Heart left ventricle (tissue), 16 donors: ENCODE data around the gene RFFL. TPM values are rescaled to one million over a fixed set of nuclear protein-coding genes. Genes with fewer than 3 reads are reported as not detected.

Source experiments
- ATAC-seq, 4 donors: fragments of 200-7000 bp; cut with Tn5 transposase; one replicate each; pipeline ENCODE4 v1.9.1; 2020 to 2022; ENCODE audit warnings: moderate library complexity in 4 of 4, mild to moderate bottlenecking in 3 of 4, moderate number of reproducible peaks in 1 of 4
- DNase-seq, 5 donors: peaks; one replicate each; pipeline ENCODE4 v3.0.0-alpha.2; 2020
- H3K27ac ChIP-seq, 12 donors: fragments of 200-600 bp; sonication (generic) in 4 of 12; one replicate each; pipeline versions ENCODE4 v1.5.0 to v1.8.0; 2016 to 2022; ENCODE audit warnings: mild to moderate bottlenecking in 2 of 12
- H3K27me3 ChIP-seq, 9 donors: fragments of 200-600 bp; sonication (generic) in 2 of 9; one replicate each; pipeline versions ENCODE4 v1.5.1 to v1.8.0; 2016 to 2022; ENCODE audit warnings: mild to moderate bottlenecking in 3 of 9
- H3K36me3 ChIP-seq, 9 donors: fragments of 200-600 bp; sonication (generic) in 2 of 9; one replicate each; pipeline versions ENCODE4 v1.5.0 to v1.8.0; 2018 to 2022; ENCODE audit warnings: mild to moderate bottlenecking in 2 of 9
- H3K4me1 ChIP-seq, 12 donors: fragments of 200-600 bp; sonication (generic) in 4 of 12; one replicate each; pipeline versions ENCODE4 v1.5.0 to v1.8.0; 2016 to 2022; ENCODE audit warnings: mild to moderate bottlenecking in 3 of 12
- H3K4me3 ChIP-seq, 12 donors: fragments of 200-600 bp; sonication (generic) in 4 of 12; one replicate each; pipeline versions ENCODE4 v1.5.0 to v1.8.0; 2017 to 2022; ENCODE audit warnings: mild to moderate bottlenecking in 9 of 12, moderate library complexity in 4 of 12
- H3K9me3 ChIP-seq, 12 donors: fragments of 200-600 bp; sonication (generic) in 4 of 12; one replicate each; pipeline versions ENCODE4 v1.5.0 to v1.8.0; 2016 to 2022; ENCODE audit warnings: mild to moderate bottlenecking in 1 of 12
- CTCF ChIP-seq, 12 donors: fragments of 200-600 bp; sonication (generic) in 4 of 12; IDR thresholded peaks; one replicate each; pipeline versions ENCODE4 v1.5.0 to v1.8.0; 2018 to 2022; ENCODE audit warnings: antibody characterized with exemption in 12 of 12, mild to moderate bottlenecking in 5 of 12
- POLR2A ChIP-seq, 2 donors: fragments of 450-650 bp; IDR thresholded peaks; one replicate each; pipeline ENCODE4 v1.6.1; 2017; ENCODE audit warnings: antibody characterized with exemption in 2 of 2, mild to moderate bottlenecking in 2 of 2, moderate library complexity in 2 of 2
- WGBS, 4 donors: extraction: QIAGEN DNeasy Blood & Tissue Kit in 2 of 4; methylation state at CpG; one replicate each; pipeline versions ENCODE4 v1.1.5 to v1.1.7; 2013 to 2018; 5-methylcytosine and 5-hydroxymethylcytosine counted together
- intact Hi-C, 10 donors: fragments of 100-400 bp; cut with DNase I; formaldehyde crosslinking; loops; one replicate each; pipeline versions ENCODE4 v1.11.1 to v1.14.2; 2022
- polyA plus RNA-seq, 2 donors: library from polyadenylated mRNA; stranded (reverse); fragments of 200-250 nt; gene quantifications; one replicate each; pipeline ENCODE4 v1.2.3, GENCODE V29; 2013
- total RNA-seq, 9 donors: library from RNA; depleted of rRNA in 2 of 9; stranded (reverse); fragments of >200 nt in 2 of 9; fragmentation: NEBNext Ultra II Directional in 3 of 9; extraction: Animal tissue kit (Norgen Biotek cat#: 25700) in 3 of 9; gene quantifications; one replicate each; pipeline versions ENCODE4 v1.1.0 to v1.2.4, GENCODE V29; 2016 to 2023
- donor health status: ischemic (EF 13 %, LVEDD 7.1; RV severe dilation, severe dysfunction).
- donor health status: healthy with polysubstance abuse.
- donor health status: DM: no; HTN: yes; CAD: no.
- donor health status: DM: no; HTN: no; CAD: no.
- donor health status: ischemic (EF 25% LVEDD 6.9; RV normal size, moderate dysfunction).
- donor health status: ischemic (EF 25% LVEDD 5.7; RV mildly dilated, moderate dysfunction).
- donor health status: healthy.
- donor health status: DM: yes; HTN: yes; CAD: no.
- donor health status: ischemic (EF 35%, LVEDD 5.7; RV mildly dilated, moderate dysfunction).
- donor health status: nonischemic (EF 11% LVEDD 7.7; RV severe dilation, severe dysfunction).
- donor health status: DM: yes; HTN: yes; CAD: no.
- donor health status: PGD.
- donor health status: ischemic (EF 29% LVEDD 5.4; RV normal size, mild dysfunction).
- donor health status: nonischemic (EF 23%, LVEDD 6.1; RV moderate dilation, normal function).

Gene RFFL
- total and polyA plus RNA-seq, 11 donors: 2.6 to 21.6 (median 13.0) TPM

GRCh38 chr17:34979650-34980352 is 83.7 kb downstream of the RFFL start:
- TF ChIP-seq CTCF (IDR thresholded peaks at IDR 0.05) (no peak), POLR2A (IDR thresholded peaks at IDR 0.05) (no peak)
- intact Hi-C loops: loop anchor here in 8 of 10 donors (1.0 to 10.0 kb wide), 8 partner anchors 17 to 595 kb away; partner anchors contain the start of genes CCT6B (in 4 of the 8), ZNF830 (in 4 of the 8) and PEX12 (in 2 of the 8)
- peak overlapping the region; percentile 95 to 100 (median 98) for H3K27ac ChIP-seq
- no peak for DNase-seq
- H3K36me3 ChIP-seq: peaks cover 0 to 17% (median 7%) of the 10 kb centered on the region in 9 donors
- peak in 1 of 4 donors; percentile 23 for ATAC-seq
- no peaks in the 10 kb centered on the region for H3K9me3 ChIP-seq
- no peaks in the 10 kb centered on the region for H3K27me3 ChIP-seq
- 14 to 19% (median 18%) methylated on average over 15 of the region's 15 CpGs for WGBS, 4 donors
- peaks cover 0 to 28% (median 18%) of the 10 kb centered on the region in 12 donors for H3K4me1 ChIP-seq
- H3K4me3 ChIP-seq: peak overlapping the region; percentile 69 to 98 (median 92)

- peaks cover 0 to 15% (median 7%) of the 10 kb centered on the region in 9 donors for H3K36me3 ChIP-seq
- WGBS, 4 donors: 88 to 93% (median 91%) methylated on average over 7 of the region's 7 CpGs
- intact Hi-C loops: no loop called here
- H3K27ac ChIP-seq: no peak overlapping the region
- no peak for ATAC-seq
- H3K4me1 ChIP-seq: peaks cover 0 to 28% (median 18%) of the 10 kb centered on the region in 12 donors
- DNase-seq: no peak
- no peaks in the 10 kb centered on the region for H3K27me3 ChIP-seq
- H3K9me3 ChIP-seq: no peaks in the 10 kb centered on the region
- no peak for TF ChIP-seq CTCF (IDR thresholded peaks at IDR 0.05)
- no peak for TF ChIP-seq POLR2A (IDR thresholded peaks at IDR 0.05)
- no peak overlapping the region for H3K4me3 ChIP-seq
Observed at GRCh38 chr17:34979153-34979552, 84.4 kb downstream of the RFFL start.

GRCh38 chr17:34974794-34975785 is 88.4 kb downstream of the RFFL start:
- no peak for ATAC-seq
- Histone ChIP-seq H3K4me3 (no peak overlapping the region), H3K36me3 (peaks cover 0 to 1% (median 0%) of the 10 kb centered on the region in 9 donors), H3K27me3 (no peaks in the 10 kb centered on the region), H3K27ac (no peak overlapping the region), H3K9me3 (no peaks in the 10 kb centered on the region), H3K4me1 (peaks cover 0 to 8% (median 7%) of the 10 kb centered on the region in 12 donors)
- no peak for DNase-seq
- TF ChIP-seq POLR2A (IDR thresholded peaks at IDR 0.05) (no peak), CTCF (IDR thresholded peaks at IDR 0.05) (no peak)
- intact Hi-C loops: no loop called here
- 85 to 91% (median 90%) methylated on average over 3 of the region's 3 CpGs for WGBS, 4 donors

GRCh38 chr17:34974179-34974578 is 89.3 kb downstream of the RFFL start:
- Histone ChIP-seq H3K4me1 (peaks cover 0 to 1% (median 0%) of the 10 kb centered on the region in 12 donors), H3K9me3 (no peaks in the 10 kb centered on the region), H3K27me3 (no peaks in the 10 kb centered on the region), H3K4me3 (no peak overlapping the region), H3K27ac (no peak overlapping the region), H3K36me3 (peaks cover 0 to 9% (median 0%) of the 10 kb centered on the region in 9 donors)
- no peak for DNase-seq
- ATAC-seq: no peak
- WGBS, 4 donors: 45 to 79% (median 63%) methylated on average over 2 of the region's 2 CpGs
- TF ChIP-seq POLR2A (IDR thresholded peaks at IDR 0.05) (no peak), CTCF (IDR thresholded peaks at IDR 0.05) (no peak)
- intact Hi-C loops: no loop called here
